ENCODE measurements around the gene LARP1B.

DNA sequence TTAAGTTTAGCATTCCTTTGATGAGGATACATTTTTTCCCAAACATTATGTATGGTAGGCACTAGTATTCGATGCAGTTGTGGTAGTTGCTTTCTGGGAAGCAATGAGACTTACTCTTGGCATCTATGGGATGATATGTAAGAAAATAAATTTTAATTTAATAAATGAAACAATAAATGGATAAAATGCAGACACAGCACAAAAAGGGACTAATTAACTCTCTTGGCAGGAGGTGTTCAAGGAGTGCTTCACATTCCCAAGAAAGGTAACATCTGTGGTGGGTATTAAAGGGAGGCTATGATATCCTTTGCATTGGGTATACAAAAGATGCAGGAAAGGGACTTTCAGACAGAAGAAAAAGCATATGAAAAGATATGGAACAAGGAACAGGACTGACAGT, 115.5 kb downstream of the LARP1B start:
- TF ChIP-seq, protein P1, sequence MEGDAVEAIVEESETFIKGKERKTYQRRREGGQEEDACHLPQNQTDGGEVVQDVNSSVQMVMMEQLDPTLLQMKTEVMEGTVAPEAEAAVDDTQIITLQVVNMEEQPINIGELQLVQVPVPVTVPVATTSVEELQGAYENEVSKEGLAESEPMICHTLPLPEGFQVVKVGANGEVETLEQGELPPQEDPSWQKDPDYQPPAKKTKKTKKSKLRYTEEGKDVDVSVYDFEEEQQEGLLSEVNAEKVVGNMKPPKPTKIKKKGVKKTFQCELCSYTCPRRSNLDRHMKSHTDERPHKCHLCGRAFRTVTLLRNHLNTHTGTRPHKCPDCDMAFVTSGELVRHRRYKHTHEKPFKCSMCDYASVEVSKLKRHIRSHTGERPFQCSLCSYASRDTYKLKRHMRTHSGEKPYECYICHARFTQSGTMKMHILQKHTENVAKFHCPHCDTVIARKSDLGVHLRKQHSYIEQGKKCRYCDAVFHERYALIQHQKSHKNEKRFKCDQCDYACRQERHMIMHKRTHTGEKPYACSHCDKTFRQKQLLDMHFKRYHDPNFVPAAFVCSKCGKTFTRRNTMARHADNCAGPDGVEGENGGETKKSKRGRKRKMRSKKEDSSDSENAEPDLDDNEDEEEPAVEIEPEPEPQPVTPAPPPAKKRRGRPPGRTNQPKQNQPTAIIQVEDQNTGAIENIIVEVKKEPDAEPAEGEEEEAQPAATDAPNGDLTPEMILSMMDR (IDR thresholded peaks at IDR 0.05; ENCODE audit: low read depth, low read length, missing input control), result no peak
- TF ChIP-seq, protein P2, sequence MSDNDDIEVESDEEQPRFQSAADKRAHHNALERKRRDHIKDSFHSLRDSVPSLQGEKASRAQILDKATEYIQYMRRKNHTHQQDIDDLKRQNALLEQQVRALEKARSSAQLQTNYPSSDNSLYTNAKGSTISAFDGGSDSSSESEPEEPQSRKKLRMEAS (IDR thresholded peaks at IDR 0.05), result no peak
- TF ChIP-seq, protein P3, sequence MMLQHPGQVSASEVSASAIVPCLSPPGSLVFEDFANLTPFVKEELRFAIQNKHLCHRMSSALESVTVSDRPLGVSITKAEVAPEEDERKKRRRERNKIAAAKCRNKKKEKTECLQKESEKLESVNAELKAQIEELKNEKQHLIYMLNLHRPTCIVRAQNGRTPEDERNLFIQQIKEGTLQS (IDR thresholded peaks at IDR 0.05), result no peak
